ENCODE results near the gene DUOXA2.

- no peak for TF ChIP-seq YY1 (IDR thresholded peaks at IDR 0.05; ENCODE audit: insufficient read depth, insufficient read length)
- no peak for TF ChIP-seq ZNF274 (IDR thresholded peaks at IDR 0.05; ENCODE audit: low read depth, low read length)
These were observed 48.8 kb downstream of the DUOXA2 start for GRCh38 chr15:45162771-45163507.
